A172 (cell line): Measurements from ENCODE around the gene SRP68. TPM values are rescaled to one million over a fixed set of nuclear protein-coding genes. Genes with fewer than 3 reads are reported as not detected.
A peak's percentile ranks its signal among the peaks of the same experiment; 100 is the strongest.

Experiments used
- DNase-seq: peaks from one replicate; pipeline ENCODE4 v3.0.0-alpha.2; 2015; ENCODE audit warnings: low spot score
- total RNA-seq: library from RNA; depleted of rRNA; stranded (reverse); fragments of >200 nt; shearing (Covaris generic); gene quantifications from 2 replicates; pipeline ENCODE4 v1.2.3, GENCODE V29; 2014; rRNA removed

SRP68 gene
- 34.6 and 45.0 TPM in 2 replicates for total RNA-seq

- DNase-seq, result peak; percentile 88
Measured at GRCh38 chr17:76072148-76072858, at the start of gene SRP68. TSS of gene SRP68 (minus strand) at chr17:76072517. CDS start at chr17:76072491, 26 bp downstream.

GRCh38 chr17:76121932-76122430, 49.7 kb upstream of the SRP68 start:
- DNase-seq, result no peak

GRCh38 chr17:76120658-76121008, 48.3 kb upstream of the SRP68 start:
- no peak for DNase-seq

DNA sequence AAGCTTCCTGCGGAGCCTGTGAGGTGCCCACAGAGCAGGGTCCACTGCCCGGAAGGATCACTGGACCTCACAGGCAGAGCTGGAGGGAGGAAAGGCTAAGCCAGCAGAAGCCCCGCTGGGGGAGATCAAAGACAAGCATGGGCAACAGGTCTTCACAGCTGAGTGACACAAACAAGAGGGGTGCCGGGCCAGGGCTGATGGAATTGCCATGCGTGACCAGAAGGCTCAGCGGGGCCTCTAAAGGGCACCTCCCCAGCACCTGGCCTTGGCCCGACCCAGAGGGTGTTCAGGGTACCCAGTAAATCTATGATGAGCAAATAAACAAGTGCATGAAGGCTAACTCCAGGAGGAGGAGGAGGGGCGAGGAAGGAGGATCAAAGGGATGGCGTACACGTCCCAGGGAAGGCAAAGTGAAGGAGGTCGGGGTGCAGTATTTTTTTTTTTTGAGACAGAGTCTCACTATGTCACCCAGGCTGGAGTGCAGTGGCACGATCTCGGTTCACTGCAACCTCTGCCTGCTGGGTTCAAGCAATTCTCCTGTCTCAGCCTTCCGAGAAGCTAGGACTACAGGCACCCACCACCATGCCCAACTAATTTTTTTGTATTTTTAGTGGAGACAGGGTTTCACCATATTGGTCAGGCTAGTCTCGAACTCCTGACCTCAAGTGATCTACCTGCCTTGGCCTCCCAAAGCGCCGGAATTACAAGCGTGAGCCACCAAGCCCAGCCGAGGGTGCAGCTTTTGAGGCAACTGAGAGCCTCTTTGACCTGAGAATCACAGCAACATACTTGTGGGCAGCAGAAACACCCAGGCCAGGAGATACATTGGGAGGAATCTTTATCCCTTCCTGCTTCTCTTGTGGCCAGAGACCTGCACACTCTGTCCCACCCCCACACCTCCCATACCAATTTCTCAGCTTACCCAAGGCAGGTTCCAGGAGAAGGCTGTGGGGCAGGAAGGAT, 47.4 kb upstream of the SRP68 start:
- no peak for DNase-seq

- no peak for DNase-seq
Measured at GRCh38 chr17:76115138-76115754, 42.9 kb upstream of the SRP68 start.

DNA sequence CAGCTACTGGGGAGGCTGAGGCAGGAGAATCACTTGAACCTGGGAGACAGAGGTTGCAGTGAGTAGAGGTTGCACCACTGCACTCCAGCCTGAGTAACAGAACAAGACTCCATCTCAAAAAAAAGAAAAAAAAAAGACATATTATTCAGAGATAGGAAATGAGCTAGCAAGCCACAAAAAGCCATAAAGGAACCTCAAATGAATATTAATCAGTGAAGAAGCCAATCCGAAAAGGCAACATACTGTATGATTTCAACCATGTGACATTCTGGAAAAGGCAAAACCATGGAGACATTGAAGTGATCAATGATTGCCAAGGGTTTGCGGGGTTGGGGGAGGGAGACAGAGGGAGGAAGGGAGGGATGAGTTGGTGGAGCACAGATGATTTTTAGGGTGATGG, 39.6 kb upstream of the SRP68 start:
- DNase-seq, result no peak

DNA sequence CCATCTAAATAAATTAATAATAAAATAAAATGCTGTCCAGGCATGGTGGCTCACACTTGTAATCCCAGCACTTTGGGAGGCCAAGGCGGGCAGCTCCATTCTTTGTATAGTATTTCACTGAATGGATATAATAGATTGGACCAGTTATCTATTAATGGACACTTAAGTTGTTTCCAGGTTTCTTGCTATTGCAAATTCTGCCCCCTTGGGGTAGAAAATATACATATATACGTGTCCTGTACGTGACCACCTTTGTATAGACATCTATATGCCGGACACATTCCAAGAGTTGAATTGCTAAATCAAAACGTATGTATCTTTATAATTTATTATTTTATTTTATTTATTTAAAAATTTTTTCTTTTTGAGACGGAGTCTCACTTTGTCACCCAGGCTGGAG, 35.2 kb upstream of the SRP68 start:
- no peak for DNase-seq

DNA sequence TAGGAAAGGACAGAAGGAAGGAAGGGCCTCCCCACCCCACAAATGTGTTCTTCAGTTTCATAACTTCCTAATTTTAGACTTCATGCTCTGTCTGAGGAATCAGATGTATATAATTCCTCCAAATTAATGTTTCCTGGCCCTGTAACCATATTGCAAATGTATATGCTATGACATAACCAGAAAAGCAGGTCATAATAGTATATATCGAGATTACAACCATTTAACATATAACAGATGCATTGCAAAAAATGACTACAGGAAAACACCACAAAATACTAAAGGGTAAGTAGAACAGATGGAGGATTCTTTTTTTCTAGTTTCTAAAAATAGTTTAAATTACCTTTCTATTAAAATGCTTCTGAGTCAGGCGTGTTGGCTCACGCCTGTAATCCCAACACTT, 34.4 kb upstream of the SRP68 start:
- DNase-seq, result no peak

- DNase-seq, result no peak
Measured at GRCh38 chr17:76104896-76105231, 32.5 kb upstream of the SRP68 start.

GRCh38 chr17:76104140-76104895, 32.0 kb upstream of the SRP68 start:
- no peak for DNase-seq

GRCh38 chr17:76103274-76104139, 31.2 kb upstream of the SRP68 start, which contains the start of gene EXOC7:
TSS of gene EXOC7 (minus strand) at chr17:76103787. CDS start at chr17:76103692, 95 bp downstream.
- DNase-seq, result peak; percentile 80

- DNase-seq, result no peak
Measured at GRCh38 chr17:76102944-76103273, 30.6 kb upstream of the SRP68 start.

GRCh38 chr17:76097716-76098295, 25.5 kb upstream of the SRP68 start:
- no peak for DNase-seq

DNA sequence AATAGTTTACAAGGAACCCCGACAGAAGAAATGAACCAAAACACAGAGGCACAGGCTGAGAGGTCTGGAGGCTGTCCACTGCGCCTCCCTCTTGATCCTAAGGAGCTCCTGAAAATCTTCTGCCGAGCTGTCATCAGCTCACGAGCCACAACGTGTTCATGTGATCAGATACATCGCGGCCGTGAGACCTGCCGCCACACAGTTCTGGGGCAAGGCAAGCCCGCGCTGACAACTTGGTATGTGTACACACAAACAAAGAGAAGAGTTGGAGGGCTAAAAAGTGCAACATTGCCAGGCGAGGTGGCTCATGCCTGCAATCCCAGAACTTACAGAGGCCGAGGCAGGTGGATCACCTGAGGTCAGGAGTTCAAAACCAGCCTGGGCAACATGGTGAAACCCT, 23.6 kb upstream of the SRP68 start:
- no peak for DNase-seq

DNA sequence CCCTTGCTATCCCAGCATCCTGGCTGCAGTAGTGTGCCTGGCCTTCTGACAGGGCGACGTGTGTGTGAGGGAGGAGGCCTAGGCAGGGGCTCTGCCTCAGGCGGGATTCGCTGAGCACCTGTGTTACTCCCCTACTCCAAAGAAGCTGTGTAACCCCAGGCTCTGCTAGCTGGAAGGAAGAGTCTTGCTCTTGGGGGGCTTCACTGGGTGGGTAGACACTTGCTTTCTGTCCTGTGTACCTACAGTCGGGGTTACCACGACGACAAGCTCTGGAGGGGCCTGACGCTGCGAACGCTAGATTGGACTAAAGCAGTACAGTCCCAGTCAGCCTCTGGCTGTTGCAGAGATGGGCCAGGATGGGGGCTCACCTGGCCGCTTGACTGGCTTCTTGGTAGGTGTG, 21.7 kb upstream of the SRP68 start:
- DNase-seq, result no peak

DNA sequence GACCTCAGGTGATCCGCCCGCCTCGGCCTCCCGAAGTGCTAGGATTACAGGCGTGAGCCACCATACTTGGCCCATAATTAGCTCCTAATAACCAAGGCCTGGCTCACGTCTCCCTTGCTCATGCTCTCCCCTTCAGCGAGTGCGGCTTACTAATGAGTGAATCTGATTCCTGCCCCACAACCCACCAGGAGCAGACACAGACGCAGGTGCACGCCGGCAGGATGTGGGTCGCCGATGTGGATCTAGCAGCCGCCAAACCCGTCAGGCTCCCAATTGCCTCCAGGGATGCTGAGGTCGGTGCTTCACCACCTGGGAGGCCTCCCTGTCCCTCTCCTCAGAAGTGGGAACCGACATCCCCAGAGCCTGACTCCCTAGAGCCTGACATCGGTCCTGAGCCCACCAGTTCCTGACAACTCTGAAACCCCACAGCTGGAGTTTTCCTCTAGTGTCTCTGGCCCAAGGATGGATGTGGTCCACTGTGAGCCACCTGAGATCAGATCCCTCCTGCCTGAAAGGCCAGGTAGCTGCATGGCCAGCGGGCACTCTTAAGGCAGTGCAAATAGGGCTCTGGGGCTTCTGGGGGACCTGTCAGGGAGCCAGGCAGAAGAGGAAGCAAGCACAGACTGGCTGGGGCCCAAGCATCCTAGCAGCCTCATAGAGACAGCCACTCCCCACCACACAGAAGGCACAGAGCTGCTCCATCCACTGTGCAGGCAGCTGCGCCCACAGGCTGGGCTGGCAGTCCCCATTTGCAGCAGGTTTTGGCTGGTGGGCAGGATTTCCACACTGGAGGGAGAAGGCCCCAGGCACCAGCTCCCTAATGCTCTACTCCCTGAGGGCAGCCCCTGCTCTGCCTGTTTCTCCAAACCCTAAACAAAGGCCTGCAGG, 20.5 kb upstream of the SRP68 start:
- DNase-seq, result no peak

- DNase-seq, result no peak
Measured at GRCh38 chr17:76091526-76092286, 19.4 kb upstream of the SRP68 start.

DNA sequence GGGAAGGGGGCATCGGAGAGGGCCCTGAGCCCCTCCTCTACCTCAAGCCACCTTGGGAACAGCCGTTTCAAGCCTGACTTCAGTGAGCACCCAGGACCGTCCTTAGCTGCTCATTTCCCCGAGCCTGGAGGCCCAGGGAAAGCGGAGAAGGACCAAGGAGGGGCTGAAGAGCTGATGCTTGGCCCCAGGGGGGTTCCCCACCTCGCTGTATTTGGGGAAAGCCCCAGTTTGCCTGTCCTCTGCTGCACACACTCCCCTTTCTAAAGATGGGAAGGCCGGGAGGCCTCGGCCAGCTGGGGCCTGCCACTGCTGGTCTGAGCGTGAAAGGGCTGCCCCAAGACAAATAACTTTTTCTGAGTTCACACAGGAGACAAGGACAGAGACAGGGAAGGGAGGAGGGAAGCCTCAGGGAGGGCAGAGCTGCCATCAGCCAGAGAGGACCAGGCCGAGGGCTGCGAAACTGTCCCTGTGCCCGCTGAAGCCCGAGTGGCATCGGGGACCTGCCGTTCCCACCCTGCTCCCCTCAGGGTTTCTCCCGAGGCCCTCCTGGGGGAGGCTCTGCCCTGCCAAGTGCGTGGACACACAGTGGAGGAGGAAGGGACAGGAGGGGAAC, 18.3 kb upstream of the SRP68 start:
- no peak for DNase-seq
